Measurements from ENCODE around the gene SLC27A2. TPM values are rescaled to one million over a fixed set of nuclear protein-coding genes. Genes with fewer than 3 reads are reported as not detected.
A peak's percentile ranks its signal among the peaks of the same experiment; 100 is the strongest.
"Not testable (repeated sequence)": the region's sequence is repeated elsewhere in the genome, so short reads cannot be mapped to it uniquely, and the experiment has no call there.

SLC27A2 gene
- 1.3 and 10.3 TPM in 2 replicates for total RNA-seq

GRCh38 chr15:50181969-50182218 is at the start of gene SLC27A2:
SLC27A2 (plus strand) TSS chr15:50182196; CDS start chr15:50182428, 232 bp downstream.
- peak in 1 of 2 donors; percentile 58 for DNase-seq (ENCODE audit: low read depth in 2 of 2)

- DNase-seq (ENCODE audit: low read depth in 2 of 2), result not testable (repeated sequence)
These were observed 49.6 kb upstream of the SLC27A2 start for GRCh38 chr15:50132251-50132984.

DNA sequence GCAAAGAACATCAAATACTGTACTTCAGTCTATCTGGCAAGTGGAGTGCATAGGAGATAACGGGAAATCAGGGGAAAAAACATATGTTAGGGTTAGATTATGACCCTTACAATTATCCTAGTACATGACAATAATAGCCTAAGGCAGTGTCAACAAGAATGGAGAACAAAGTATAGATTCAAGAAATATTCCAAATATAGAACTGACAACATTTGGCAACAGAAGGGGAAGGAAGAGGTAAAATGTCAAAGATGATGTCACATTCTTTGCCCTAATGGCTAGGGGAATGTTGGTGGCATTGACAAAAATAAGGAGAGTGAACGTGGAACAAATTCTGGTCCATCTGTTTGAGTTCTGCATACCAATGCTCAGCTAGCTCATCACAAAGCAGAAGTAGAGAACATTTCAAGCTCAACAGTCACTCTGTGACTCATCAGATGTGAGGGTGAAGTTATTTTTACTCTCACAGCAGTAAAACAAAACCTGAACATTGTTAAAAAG is 47.4 kb upstream of the SLC27A2 start:
- DNase-seq (ENCODE audit: low read depth in 2 of 2), result peak in 1 of 2 donors; percentile 82

DNA sequence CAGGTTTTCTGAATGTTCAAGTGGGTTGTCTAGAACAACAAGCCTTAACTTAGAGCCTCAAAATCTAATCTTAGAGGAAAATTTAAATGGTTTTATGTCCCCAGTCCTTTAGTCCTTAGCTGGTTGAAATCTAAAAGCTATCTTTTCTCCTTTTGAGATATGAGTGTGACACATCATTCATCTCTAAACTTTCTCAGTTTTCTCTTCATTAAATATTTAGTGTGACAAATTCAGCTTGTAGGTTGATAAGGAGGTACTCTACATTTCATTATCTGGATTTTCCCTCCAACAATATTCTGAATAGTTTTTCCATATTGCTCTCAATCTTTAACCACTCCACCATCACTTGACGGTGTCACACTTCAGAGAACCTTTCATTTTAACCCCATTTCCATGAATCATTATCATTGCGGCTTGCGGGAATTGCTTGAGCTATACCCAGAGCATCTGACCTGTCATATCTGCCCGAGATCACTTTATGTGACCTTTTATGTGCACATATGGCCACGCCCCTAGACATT is 46.9 kb upstream of the SLC27A2 start:
- DNase-seq (ENCODE audit: low read depth in 2 of 2), result peak in 1 of 2 donors; percentile 25

GRCh38 chr15:50137330-50137761 is 44.6 kb upstream of the SLC27A2 start:
- DNase-seq (ENCODE audit: low read depth in 2 of 2), result peak in 1 of 2 donors; percentile 96

- no peak for DNase-seq (ENCODE audit: low read depth in 2 of 2)
These were observed 44.1 kb upstream of the SLC27A2 start for GRCh38 chr15:50137893-50138292.

GRCh38 chr15:50138391-50138790 is 43.6 kb upstream of the SLC27A2 start:
- DNase-seq (ENCODE audit: low read depth in 2 of 2), result no peak

DNA sequence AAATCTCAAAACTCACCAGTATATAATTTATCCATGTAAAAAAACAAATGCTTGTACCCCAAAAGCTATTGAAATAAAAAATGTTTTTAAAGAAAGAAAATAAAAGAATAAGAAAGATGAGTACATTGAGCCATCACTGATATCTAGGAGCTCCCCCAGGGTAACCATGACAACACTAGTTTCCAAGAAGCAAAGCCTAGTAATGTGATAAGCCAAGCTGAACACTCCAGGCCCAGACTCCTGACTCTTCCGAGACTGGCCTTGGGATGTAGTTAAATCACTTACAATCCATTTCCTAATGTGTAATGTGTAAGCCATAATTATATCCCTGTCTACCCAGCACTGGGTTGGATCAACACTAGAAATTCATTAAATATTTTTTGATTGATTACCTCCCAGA is 41.9 kb upstream of the SLC27A2 start:
- DNase-seq (ENCODE audit: low read depth in 2 of 2), result no peak

DNA sequence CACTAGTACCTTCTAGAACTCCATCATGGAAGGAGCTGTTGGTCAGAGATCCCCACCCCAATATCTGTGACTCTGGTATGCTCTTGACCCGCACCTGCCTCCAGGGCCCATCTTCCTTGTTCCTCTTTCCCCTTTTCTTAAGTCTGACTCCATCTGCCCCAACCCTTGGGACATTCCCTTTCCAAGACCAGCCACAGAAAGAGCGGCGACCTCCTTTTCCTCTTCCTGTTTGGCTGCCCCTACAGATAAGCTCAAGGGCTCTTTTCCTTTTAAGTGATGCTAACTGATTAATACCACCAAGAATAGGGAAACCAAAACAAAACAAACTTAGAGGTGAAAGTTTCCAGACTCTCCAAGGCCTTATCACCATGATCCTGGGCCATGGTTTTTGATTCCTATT is 41.0 kb upstream of the SLC27A2 start:
- peak in 1 of 2 donors; percentile 36 for DNase-seq (ENCODE audit: low read depth in 2 of 2)

- DNase-seq (ENCODE audit: low read depth in 2 of 2), result no peak
These were observed 40.1 kb upstream of the SLC27A2 start for GRCh38 chr15:50141856-50142255.

DNA sequence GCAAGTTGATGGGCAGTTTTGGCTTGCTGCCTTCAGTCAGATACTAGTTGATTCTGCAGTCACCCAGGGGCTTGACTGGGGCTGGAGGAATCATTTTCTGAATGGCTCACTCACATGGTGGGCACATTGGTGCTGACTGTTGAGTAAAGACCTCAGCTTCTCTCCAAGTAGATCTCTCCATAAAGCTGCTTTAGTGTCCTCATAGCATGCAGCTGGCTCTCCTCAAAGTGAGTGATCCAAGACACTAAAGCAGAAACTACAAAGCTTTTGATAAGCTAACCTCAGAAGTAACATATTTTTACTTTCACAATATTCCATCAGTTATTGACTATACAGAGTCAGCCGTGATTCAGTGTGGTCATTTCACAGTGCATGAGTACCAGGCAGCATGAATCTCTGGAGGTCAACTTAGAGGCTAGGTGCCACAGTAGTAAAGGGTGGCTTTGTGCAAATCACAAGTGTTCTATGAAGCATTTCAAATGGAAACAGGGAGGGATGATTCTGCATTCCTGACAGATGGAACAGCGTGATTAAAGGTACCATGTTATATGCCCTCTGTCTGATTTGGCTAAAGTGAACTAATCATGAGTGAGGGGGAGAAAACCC is 38.6 kb upstream of the SLC27A2 start:
- DNase-seq (ENCODE audit: low read depth in 2 of 2), result no peak

DNA sequence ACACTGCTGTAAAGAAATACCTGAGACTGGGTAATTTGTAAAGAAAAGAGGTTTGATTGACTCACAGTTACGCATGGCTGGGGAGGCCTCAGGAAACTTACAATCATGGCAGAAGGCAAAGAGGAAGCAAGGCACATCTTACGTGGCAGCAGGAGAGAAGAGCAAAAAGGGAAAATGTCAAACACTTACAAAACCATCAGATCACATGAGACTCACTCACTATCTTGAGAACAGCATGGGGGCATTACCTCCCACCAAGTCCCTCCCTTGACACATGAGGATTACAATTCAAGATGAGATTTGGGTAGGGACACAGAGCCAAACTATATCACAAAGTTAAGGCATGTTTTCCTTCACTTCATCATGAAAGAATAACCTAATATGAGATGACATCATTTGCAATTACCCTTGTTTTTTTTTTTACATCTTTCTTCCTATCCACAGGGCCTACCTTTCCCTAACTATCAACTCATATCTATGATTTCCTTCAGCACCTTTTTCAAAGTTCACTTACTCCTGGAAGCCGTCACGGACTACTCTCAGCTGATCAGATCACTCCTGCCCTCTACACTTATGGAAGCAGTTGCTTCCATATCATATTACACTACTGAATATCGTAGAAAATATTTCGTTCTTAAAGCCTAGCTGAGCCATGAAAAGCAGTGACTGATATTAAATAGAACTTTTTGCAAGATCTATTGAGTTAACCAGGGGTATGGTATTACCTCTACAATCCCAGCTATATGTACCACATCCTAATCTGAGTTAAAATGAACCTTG is 37.5 kb upstream of the SLC27A2 start:
- DNase-seq (ENCODE audit: low read depth in 2 of 2), result no peak

DNA sequence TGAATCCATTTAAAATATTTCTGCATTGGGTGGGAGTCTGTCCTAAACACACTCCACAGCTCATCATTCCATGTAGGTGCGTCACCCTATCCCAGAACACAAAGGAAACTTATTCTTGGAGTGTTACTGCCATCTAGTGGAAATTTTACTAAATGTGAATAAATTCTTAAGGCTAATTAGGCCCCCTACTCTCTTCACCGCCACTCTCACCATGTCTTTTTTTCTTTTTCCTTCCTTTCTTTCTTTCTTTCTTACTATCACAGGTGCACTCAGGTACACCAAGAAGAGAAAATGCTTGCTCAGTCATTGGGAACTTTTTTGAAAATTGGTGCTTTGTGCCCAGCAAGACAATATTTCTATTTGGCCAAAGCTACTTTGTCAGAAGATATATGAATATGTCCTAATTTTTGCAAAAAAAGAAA is 36.5 kb upstream of the SLC27A2 start:
- peak; percentile 82 for DNase-seq (ENCODE audit: low read depth in 2 of 2)

DNA sequence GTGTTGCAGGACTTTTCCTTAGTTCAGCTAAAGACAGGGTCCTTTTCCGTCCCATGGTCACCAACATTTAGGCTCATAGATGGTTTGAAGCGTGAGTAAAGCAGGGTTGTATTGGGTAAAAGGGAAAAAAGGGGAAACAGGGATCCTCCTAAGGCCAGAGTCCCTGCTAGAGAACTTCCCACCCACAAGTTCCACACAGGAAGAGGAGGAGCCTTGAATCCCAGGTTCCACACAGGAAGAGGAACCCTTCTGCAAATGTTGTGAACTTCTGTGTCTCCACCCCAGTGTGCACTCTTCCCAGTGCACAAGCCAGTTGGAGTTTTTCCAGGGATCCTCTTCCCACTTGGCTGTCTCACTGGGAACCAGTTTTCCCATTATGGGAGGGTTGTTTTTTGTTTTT is 35.4 kb upstream of the SLC27A2 start:
- DNase-seq (ENCODE audit: low read depth in 2 of 2), result no peak

DNA sequence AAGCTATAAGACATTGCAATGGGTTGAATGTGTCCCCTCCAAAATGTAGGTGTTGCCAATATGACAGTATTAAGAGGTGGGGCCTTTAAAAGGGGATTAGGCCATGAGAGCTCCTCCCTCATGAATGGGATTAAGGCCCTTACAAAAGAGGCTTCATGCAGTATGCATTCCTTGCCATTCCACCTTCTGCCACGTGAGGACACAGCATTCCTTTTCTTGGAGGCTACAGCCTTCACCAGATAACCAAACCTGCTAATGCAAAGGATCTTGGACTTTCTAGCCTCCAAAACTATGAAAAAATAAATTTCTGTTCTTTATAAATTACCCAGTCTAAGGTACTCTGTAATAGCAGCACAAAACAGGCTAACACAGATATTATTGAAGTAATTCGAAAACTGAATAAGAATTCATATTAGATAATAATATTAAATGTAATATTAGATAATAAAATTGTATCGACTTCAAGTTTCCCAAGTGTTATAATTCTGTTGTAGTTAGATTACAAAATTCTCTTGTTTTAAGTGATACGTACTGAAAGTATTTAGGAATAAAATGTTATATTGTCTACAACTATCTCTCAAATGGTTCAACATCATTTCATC is 33.5 kb upstream of the SLC27A2 start:
- peak; percentile 24 to 70 for DNase-seq (ENCODE audit: low read depth in 2 of 2)

- no peak for DNase-seq (ENCODE audit: low read depth in 2 of 2)
These were observed 32.9 kb upstream of the SLC27A2 start for GRCh38 chr15:50149090-50149489.

- DNase-seq (ENCODE audit: low read depth in 2 of 2), result no peak
These were observed 31.6 kb upstream of the SLC27A2 start for GRCh38 chr15:50150349-50150748.

GRCh38 chr15:50150851-50151250 is 31.1 kb upstream of the SLC27A2 start:
- DNase-seq (ENCODE audit: low read depth in 2 of 2), result no peak

- DNase-seq (ENCODE audit: low read depth in 2 of 2), result no peak
These were observed 30.5 kb upstream of the SLC27A2 start for GRCh38 chr15:50151476-50151875.

- DNase-seq (ENCODE audit: low read depth in 2 of 2), result not testable (repeated sequence)
These were observed 23.8 kb upstream of the SLC27A2 start for GRCh38 chr15:50158236-50158635.

DNA sequence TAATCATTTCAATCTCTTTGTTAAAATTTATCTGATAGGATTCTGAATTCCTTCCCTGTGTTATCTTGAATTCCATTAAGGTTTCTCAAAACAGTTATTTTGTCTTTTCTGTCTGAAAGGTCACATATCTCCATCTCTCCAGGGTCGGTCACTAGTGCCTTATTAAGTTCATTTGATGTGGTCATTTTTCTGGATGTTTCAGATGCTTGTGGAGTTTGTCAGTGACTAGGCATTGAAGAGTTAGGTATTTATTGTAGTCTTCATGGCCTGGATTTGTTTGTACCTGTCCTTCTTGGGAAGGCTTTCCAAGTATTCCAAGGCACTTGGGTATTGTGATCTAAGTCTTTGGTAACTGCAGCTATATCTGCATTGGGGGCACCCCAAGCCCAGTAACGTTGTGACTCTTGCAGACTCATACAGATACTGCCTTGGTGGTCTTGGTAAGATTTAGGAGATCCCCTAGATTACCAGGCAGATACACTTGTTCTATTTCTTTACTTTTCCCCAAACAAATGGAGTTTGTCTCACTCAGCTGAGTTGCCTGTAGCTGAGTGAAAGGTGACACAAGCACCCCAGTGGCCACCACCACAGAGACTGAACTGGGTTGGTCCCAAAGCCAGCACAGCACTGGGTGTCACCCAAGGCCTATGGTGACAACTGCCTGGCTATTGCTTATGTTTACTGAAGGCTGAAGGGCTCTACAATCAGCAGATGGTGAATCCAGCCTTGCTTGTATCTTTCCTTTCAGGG is 18.9 kb upstream of the SLC27A2 start:
- no peak for DNase-seq (ENCODE audit: low read depth in 2 of 2)
